GM19099 (cell line): ENCODE measurements around the gene MRPL27.

Source experiments
- POLR2A ChIP-seq: IDR thresholded peaks from 3 replicates; pipeline ENCODE4 v1.6.1; 2011; ENCODE audit warnings: low read depth; ENCODE audit not compliant: insufficient read length; ENCODE audit errors: extremely low read depth

Gene MRPL27

GRCh38 chr17:50364061-50364458, 8.9 kb downstream of the MRPL27 start:
- TF ChIP-seq POLR2A: no peak

- TF ChIP-seq POLR2A: no peak
Observed at GRCh38 chr17:50363217-50364060, 9.5 kb downstream of the MRPL27 start.

GRCh38 chr17:50362661-50363060, 10.3 kb downstream of the MRPL27 start:
- TF ChIP-seq POLR2A: no peak

- no peak for TF ChIP-seq POLR2A
Observed at GRCh38 chr17:50361561-50362480, 11.2 kb downstream of the MRPL27 start.

- no peak for TF ChIP-seq POLR2A
Observed at GRCh38 chr17:50360486-50361115, 12.4 kb downstream of the MRPL27 start.

- no peak for TF ChIP-seq POLR2A
Observed at GRCh38 chr17:50359998-50360461, 13.0 kb downstream of the MRPL27 start.

GRCh38 chr17:50359005-50359699, 13.8 kb downstream of the MRPL27 start:
- no peak for TF ChIP-seq POLR2A

- TF ChIP-seq POLR2A: no peak
Observed at GRCh38 chr17:50358177-50358576, 14.8 kb downstream of the MRPL27 start.

GRCh38 chr17:50356892-50357510, 16.0 kb downstream of the MRPL27 start:
- TF ChIP-seq POLR2A: no peak

GRCh38 chr17:50356418-50356817, 16.6 kb downstream of the MRPL27 start:
- no peak for TF ChIP-seq POLR2A

- no peak for TF ChIP-seq POLR2A
Observed at GRCh38 chr17:50355701-50356341, 17.2 kb downstream of the MRPL27 start.

- no peak for TF ChIP-seq POLR2A
Observed at GRCh38 chr17:50355336-50355700, 17.7 kb downstream of the MRPL27 start.

- TF ChIP-seq POLR2A: no peak
Observed at GRCh38 chr17:50354776-50355175, 18.2 kb downstream of the MRPL27 start.

- TF ChIP-seq POLR2A: no peak
Observed at GRCh38 chr17:50354198-50354597, 18.8 kb downstream of the MRPL27 start.
